ACHN (cell line): ENCODE measurements around the gene DNAJC6.
"Not testable (repeated sequence)": the region's sequence is repeated elsewhere in the genome, so short reads cannot be mapped to it uniquely, and the experiment has no call there.

Experiments used
- DNase-seq: peaks from one replicate; pipeline ENCODE4 v3.0.0-alpha.2; 2015
- in situ Hi-C: cut with HindIII; loops from 2 replicates; pipeline ENCODE4 v1.10.0; 2017; ENCODE audit warnings: low sequenced_read_pairs, low pct_ligation_motif_present, low pct_unique_long_range_greater_than_20kb

DNAJC6 gene

DNA sequence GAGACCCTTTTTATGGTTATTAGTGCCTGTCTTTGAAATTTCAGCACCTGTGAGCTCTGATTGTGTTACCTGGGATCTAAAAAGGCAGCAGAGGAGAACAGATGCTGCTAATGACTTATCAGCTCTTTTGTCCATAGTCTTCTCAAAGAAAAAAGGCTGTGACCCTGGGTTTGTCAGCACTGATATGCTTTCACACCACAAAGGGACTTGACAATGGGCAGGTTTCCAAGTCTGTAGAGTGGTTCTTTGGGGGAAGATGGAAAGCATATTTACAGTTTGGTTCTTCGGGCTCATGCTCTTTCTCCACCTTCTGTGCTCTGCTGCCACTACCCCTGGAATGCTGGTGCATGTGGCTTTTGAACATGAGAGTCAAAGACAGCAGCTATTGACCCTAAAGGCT, 32.0 kb downstream of the DNAJC6 start:
- in situ Hi-C loops, result no loop called here

GRCh38 chr1:65343286-65343685, 33.9 kb downstream of the DNAJC6 start:
- DNase-seq, result no peak
- in situ Hi-C loops, result no loop called here

More for the DNA sequence above, 32.0 kb downstream of the DNAJC6 start:
- DNase-seq, result no peak

- in situ Hi-C loops, result no loop called here
Measured at GRCh38 chr1:65344171-65344814, 35.0 kb downstream of the DNAJC6 start.

DNA sequence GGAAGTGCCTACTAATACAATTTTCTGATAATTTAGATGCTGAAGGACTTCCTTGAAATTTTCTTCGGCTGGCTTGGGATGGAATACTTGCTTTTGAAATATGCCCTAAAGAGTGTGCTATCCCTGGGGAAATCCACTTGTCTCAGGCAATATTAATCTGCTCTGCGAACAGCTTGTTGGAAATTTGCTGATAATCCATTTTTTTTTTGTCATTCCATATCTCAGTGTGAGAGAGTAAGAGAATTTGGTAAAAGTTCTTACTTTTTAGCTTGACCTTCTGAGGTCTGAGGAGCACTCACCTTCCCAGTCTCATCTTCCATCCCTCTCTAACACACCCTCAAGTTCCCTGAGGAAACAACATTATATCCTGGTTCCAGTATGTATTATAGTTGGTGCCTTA, 36.8 kb downstream of the DNAJC6 start:
- in situ Hi-C loops, result no loop called here
- DNase-seq, result no peak

More at GRCh38 chr1:65344171-65344814, 35.0 kb downstream of the DNAJC6 start:
- no peak for DNase-seq

- no peak for DNase-seq
- in situ Hi-C loops, result no loop called here
Measured at GRCh38 chr1:65355031-65355712, 45.8 kb downstream of the DNAJC6 start.

- in situ Hi-C loops, result no loop called here
- DNase-seq, result no peak
Measured at GRCh38 chr1:65357291-65357960, 48.1 kb downstream of the DNAJC6 start.

DNA sequence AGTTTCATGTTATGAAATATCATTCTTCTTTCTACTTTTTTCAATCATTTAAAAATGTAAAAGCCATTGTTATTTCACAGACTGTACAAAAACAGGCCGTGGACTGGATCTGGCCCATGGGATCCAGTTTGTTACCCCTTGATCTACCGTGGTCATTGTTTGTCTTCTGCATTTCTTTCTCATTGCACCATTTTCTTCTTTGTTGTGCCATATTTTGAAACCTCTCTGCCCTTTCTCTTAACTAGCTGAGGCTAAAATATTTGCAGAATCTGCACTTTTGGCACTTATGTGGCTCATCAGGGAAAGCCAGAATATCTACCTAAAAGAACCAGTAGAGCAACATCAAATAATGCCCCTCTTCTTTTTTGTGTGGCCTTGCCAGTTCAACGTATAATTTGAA, 50.5 kb downstream of the DNAJC6 start:
- DNase-seq, result no peak
- in situ Hi-C loops, result no loop called here

DNA sequence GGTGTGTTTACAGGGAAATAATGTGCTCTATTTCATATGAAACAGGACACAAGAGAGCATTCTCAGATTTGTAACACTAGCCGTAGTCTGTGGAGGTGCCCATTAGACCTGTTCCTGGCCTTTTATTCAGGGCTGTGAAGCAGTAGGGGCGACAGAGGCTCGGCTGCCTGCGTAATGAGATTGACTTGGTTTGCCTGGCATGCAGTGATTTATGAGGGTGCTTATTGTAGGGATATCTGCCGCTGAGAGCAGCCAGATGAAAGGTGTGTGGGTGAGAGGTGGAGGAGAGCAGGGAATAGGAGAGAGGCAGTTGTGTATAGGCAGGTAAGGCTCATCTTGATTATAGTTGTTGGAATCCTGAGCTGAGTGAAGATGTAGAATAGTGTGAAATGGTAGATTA, 51.3 kb downstream of the DNAJC6 start:
- in situ Hi-C loops, result no loop called here
- no peak for DNase-seq

DNA sequence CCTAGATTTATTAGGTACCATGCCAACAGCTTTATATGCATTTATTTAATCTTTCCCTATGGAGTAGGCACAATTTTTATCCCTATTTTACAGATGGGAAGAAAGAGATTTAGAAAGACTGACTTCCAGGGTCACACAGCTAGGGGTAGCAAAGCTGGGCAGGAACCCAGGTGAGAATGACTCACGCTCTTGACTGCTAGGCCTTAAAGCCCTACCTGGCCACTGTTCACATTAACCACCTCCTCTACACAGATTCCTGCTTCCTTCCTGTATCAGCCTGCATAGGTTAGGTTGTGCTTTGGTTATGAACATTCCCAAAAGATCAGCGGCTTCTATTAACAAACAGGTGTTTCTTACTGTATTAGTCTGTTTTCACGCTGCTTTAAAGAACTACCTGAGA, 53.2 kb downstream of the DNAJC6 start:
- in situ Hi-C loops, result no loop called here
- no peak for DNase-seq

GRCh38 chr1:65363484-65363883, 54.1 kb downstream of the DNAJC6 start:
- DNase-seq, result no peak
- in situ Hi-C loops, result no loop called here

- DNase-seq, result no peak
- in situ Hi-C loops, result no loop called here
Measured at GRCh38 chr1:65368403-65368802, 59.1 kb downstream of the DNAJC6 start.

GRCh38 chr1:65371544-65371943, 62.2 kb downstream of the DNAJC6 start:
- in situ Hi-C loops, result no loop called here
- DNase-seq, result no peak

- no peak for DNase-seq
- in situ Hi-C loops, result no loop called here
Measured at GRCh38 chr1:65372557-65372956, 63.2 kb downstream of the DNAJC6 start.

DNA sequence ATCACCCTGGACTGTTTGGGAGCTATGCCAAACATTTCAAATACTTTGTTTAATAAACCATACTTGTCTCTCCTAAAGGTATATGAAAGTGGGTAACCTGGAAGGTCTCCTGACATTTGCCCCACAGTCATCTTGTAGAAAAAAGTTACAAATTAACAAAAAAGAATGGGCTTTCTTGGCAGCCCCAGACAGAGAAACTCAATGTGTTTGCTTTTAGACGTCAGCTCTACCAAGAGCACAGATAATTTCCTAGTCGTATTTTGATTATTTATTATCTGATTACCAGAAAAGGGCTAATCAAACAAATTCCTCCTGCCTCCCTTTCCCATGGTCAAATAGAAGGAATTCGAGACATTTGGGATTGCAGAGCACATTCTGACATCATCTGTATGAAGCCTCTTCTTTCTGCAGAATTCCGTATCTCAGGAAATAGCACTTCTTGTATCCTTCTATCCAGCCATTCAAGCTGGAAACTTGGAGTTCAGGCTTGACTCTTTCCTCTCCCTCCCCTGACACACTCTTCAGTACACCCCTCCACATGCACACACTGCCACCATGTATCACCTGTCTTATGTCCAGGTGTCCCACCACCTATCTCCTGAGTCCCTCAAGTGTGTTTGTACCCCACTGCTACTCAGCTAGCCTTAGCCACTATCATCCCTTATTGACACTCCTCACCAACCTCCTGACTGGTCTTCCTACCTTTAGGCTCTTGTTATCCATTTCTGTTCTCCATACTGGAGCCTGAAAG, 68.3 kb downstream of the DNAJC6 start:
- in situ Hi-C loops, result no loop called here

GRCh38 chr1:65378247-65378946, 69.1 kb downstream of the DNAJC6 start:
- in situ Hi-C loops, result no loop called here
- DNase-seq, result no peak

More for the DNA sequence above, 68.3 kb downstream of the DNAJC6 start:
- no peak for DNase-seq

DNA sequence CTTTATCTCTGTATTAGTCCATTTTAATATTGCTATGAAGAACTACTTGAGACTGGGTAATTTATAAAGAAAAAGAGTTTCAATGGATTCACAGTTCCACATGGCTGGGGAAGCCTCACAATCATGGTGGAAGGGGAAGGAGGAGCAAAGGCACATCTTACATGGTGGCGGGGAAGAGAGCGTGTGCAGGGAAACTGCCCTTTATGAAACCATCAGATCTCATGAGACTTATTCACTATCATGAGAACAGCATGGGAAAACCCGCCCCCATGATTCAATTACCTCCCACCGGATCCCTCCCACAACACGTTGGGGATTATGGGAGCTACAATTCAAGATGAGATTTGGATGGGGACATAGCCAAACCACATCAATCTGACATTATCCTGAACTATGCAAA, 75.1 kb downstream of the DNAJC6 start:
- DNase-seq, in situ Hi-C loops: not testable (repeated sequence)

DNA sequence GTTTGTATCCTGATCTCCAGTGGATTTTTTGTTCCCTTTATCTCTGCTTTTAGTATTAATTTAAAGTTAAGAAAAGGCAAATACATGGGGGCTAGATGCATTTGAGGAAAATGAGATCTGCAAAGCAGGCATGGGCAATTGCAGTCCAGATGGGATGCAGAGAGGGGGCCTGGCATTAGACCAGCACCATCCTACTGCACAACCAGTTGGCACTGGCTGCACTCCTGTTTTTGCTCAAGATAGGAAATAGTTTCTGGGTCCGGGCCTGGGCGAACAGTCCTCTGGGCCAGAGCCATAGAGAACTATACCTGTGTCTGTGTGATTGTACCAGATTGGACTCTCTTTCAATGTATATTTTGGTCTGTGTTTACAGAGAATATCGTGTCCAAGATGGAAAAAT, 77.1 kb downstream of the DNAJC6 start:
- in situ Hi-C loops, result no loop called here
- DNase-seq, result no peak

GRCh38 chr1:65387821-65388220, 78.5 kb downstream of the DNAJC6 start:
- peak; percentile 14 for DNase-seq
- in situ Hi-C loops, result no loop called here
